GM19467 (cell line): ENCODE results near the gene HADHB.

Experiments used
- ATAC-seq: cut with Tn5 transposase; IDR thresholded peaks from one replicate; pipeline ENCODE4 v1.9.1; 2021; ENCODE audit warnings: mild to moderate bottlenecking, moderate library complexity; ENCODE audit not compliant: unreplicated experiment

HADHB gene

GRCh38 chr2:26244309-26245230 lies at the start of gene HADHB, which contains the start of gene HADHA:
Gene HADHB (plus strand): TSS chr2:26244939. CDS start chr2:26254255, 9,316 bp downstream.
Gene HADHA (minus strand): TSS chr2:26244632. CDS start chr2:26244596, 36 bp downstream.
- ATAC-seq: peak; percentile 57

GRCh38 chr2:26195040-26195984 lies 49.4 kb upstream of the HADHB start:
- no peak for ATAC-seq

GRCh38 chr2:26196683-26197418 lies 47.9 kb upstream of the HADHB start:
- ATAC-seq: no peak

DNA sequence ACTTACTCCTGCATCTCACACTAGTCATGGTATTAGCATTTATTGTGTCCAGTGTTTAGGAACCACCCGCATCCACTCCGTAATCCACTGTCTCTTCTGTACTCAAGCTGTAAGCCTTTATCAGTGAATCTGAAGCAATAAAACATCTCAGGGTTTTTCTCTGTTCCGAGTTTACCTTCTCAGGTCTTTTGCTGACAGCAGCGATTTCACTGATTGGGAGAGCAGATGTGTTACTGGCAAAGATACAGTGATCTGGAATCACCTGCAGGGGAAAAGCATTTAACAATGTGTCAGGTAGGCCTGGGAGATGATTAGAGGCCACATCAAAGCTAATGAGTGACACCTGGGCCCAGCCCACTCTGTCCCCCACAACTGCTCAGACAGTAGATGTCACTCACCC lies 47.2 kb upstream of the HADHB start:
- no peak for ATAC-seq

DNA sequence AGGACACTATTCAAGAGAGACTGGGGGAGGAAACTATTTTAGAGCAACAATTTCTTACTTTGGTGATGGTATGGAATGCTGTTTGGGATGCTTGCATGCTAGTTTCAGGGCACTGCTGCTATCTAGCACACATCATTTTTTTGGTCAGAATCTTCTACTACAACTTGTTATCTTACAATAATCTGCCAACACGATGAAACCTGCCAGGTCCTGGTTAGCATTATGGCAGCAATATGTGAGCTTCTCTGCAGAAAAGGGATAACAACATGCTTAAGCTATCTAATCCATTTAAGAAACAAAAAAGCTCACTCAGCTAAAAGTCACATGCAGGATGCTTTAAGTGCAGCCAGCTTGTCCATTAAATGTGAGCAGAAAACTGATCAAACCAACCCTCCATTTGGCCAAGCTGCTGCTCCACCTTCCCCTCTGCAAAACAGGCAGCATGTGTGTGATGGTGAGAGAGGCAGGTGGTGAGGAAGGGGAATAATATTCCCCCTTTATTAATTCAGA lies 41.7 kb upstream of the HADHB start:
- ATAC-seq: no peak

GRCh38 chr2:26203906-26204305 lies 40.8 kb upstream of the HADHB start:
- ATAC-seq: no peak

DNA sequence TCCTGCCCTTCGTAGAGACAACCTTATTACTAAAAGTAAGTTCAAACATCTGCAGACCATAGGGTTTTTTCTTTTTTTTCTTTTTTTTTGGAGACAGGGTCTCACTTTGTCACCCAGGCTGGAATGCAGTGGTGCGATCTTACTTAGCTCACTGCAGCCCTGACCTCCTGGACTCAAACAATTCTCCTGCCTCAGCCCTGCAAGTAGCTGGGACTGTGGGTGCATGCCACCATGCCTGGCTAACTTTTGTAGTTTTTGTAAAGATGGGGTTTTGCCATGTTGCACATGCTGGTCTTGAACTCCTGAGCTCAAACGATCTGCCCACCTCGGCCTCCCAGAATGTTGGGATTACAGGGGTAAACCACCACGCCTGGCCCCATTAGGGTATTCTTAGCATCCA lies 32.7 kb upstream of the HADHB start:
- ATAC-seq: no peak

GRCh38 chr2:26214759-26215158 lies 30.0 kb upstream of the HADHB start:
- no peak for ATAC-seq

GRCh38 chr2:26215833-26216232 lies 28.9 kb upstream of the HADHB start:
- ATAC-seq: no peak

DNA sequence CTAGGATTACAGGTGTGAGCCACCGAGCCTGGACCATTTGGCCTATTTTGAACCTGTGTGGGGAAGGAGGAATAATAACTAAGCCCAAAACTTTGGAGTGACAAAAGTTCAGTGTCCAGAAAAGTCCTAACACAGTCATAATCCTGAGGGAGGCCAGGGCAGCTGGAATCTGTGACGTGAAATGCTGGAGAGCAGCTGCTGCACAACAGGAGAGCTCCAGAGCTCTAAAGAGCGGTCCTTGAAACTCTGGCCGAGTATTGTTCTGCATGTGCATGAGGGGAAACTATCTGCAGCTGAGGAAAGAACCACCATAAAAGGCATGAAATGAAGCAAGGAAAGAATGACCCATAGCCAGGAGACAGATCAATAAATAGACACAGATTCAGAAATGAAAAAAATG lies 28.2 kb upstream of the HADHB start:
- no peak for ATAC-seq

DNA sequence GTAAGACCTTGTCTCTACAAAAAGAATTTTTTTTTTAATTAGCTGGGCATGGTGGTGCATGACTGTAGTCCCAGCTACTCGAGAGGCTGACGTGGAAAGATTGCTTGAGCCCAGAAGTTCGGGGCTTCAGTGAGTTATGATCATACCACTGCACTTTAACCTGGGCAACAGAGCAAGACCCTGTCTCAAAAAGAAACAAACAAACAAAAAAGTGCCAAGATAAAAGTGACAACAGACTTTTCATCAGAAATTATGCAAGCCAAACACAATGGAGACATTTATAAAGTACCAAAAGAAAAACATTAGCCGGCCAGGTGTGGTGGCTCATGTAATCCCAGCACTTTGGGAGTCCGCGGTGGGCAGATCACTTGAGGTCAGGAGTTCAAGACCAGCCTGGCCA lies 27.0 kb upstream of the HADHB start:
- ATAC-seq: no peak

- no peak for ATAC-seq
Observed at GRCh38 chr2:26223018-26223417, 21.7 kb upstream of the HADHB start.

GRCh38 chr2:26224095-26224494 lies 20.6 kb upstream of the HADHB start:
- no peak for ATAC-seq

DNA sequence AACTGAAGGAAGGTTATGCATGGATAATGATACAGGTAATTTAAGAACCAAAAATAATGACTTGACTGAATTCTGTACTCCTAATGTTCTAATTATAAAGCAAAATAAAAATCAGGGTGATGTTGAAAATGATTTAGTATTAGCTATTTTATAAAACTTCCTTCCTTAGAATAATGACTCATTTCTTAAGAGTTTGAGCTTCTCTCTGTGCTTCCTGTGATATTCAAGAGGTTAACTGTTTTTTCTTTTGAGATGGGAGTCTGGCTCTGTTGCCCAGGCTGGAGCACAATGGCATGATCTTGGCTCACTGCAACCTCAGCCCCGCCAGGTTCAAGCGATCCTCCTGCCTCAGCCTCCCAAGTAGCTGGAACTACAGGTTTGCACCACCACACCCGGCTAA lies 15.1 kb upstream of the HADHB start:
- no peak for ATAC-seq

DNA sequence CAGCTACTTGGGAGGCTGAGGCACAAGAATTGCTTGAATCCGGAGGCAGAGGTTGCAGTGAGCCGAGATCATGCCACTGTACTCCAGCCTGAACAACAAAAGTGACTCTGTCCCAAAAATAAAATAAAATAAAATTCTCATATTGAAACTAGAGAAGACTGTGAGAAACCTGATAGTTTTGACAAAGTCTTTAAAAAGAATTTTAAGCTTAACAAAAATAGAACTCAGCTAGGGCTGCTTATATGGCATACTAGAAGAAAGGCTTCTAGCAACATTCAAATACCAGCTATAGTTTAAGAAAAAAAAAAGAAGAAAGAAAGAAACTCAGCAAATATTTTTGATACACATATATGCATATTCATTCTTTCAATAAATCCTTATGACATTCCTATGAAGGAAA lies 13.9 kb upstream of the HADHB start:
- no peak for ATAC-seq

DNA sequence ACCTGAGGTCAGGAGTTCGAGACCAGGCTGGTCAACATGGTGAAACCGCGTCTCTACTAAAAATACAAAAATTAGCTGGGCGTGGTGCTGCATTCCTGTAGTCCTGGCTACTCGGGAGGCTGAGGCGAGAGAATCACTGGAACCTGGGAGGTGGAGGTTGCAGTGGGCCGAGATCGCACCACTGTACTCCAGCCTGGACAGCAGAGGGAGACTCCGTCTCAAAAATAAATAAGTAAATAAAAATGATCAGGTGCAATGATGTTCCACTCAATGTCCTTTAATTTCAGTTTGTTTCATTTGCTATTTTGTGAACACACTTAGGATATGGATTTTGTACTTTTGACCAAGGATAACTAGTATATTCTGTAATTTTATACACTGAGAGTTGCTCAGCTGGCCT lies 9.7 kb upstream of the HADHB start:
- ATAC-seq: no peak

DNA sequence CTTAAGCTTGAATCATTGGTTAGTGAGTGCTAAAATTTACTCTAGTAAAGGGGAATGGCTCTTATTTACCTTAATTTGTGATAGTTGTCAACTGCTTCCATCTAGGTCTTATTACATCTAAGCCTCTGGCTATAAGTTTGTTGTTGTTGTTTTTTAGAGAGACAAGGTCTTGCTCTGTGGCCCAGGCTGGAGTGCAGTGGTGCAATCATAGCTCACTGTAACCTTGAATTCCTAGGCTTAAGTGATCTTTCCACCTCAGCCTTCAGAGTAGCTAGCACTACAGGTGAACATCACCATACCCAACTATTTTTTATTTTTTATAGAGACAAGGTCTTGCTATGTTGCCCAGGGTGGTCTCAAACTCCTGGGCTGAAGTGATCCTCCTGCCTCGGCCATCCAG lies 6.9 kb upstream of the HADHB start:
- no peak for ATAC-seq

- ATAC-seq: no peak
Observed at GRCh38 chr2:26238311-26238958, 6.3 kb upstream of the HADHB start.

DNA sequence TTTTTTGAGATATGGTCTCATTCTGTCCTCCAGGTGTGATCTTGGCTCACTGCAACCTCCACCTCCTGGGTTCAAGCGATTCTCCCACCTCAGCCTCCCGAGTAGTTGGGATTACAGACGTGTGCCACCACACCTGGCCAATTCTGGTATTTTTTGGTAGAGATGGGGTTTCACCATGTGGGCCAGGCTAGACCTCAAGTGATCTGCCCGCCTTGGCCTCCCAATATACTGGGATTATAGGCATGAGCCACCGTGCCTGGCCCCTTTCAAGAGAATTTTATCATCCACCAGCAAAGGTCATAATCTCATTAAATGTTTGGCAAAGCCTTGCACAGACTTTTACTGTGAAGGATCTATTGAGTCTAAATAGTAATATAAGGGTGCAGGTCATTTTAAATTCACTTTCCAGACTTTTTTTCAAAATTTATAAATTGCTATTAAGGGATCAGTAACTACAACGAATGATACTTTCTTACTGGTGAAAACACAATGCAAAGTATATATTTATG lies 2.8 kb upstream of the HADHB start:
- ATAC-seq: no peak
